ENCODE results near the gene SLC24A4.

SLC24A4 gene

DNA sequence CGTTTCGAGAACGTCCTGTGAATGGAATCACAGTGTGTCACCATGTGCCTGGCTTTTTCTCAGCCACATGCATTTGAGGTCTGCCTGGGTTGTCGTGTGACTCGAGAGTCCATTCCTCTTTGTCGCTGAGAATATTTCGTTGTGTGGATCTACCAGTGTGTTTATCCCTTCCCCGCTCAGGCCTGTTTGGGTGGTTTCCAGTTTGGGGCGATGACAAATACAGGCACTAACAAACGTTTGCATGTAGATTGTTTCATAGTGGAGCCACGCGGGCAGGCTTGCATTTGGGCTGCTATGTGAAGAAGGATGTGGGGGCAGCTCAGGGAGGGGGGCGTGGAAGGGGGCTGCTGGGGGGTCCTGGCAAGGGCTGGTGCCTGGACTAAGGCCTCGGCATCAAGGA is 204.8 kb downstream of the SLC24A4 start:
- Histone ChIP-seq H3K27ac (ENCODE audit: low read depth, low read length) (no peak overlapping the region), H2AFZ (ENCODE audit: low read depth, low read length, severe bottlenecking) (no peak overlapping the region), H3K36me3 (ENCODE audit: low read length) (no peaks in the 10 kb centered on the region), H3K9me3 (ENCODE audit: insufficient read depth, low read length) (no peaks in the 10 kb centered on the region), H3K27me3 (ENCODE audit: low read length) (no peaks in the 10 kb centered on the region), H3K79me2 (ENCODE audit: insufficient read depth, low read length) (no peaks in the 10 kb centered on the region), H4K20me1 (ENCODE audit: low read depth, low read length) (no peaks in the 10 kb centered on the region), H3K4me2 (ENCODE audit: low read depth, low read length, poor library complexity, severe bottlenecking) (no peak overlapping the region), H3K9me2 (replicated peaks; ENCODE audit: insufficient read depth, low read length) (no peaks in the 10 kb centered on the region), H3F3A (ENCODE audit: insufficient read depth) (no peaks in the 10 kb centered on the region), H3K4me3 (ENCODE audit: insufficient read depth, low read length, poor library complexity, severe bottlenecking) (no peak overlapping the region), H3K9ac (ENCODE audit: low read length) (no peak overlapping the region)
- TF ChIP-seq EZH2phosphoT487 (conservative IDR thresholded peaks at IDR 0.05; ENCODE audit: low read length) = no peak
- TF ChIP-seq, protein P1, sequence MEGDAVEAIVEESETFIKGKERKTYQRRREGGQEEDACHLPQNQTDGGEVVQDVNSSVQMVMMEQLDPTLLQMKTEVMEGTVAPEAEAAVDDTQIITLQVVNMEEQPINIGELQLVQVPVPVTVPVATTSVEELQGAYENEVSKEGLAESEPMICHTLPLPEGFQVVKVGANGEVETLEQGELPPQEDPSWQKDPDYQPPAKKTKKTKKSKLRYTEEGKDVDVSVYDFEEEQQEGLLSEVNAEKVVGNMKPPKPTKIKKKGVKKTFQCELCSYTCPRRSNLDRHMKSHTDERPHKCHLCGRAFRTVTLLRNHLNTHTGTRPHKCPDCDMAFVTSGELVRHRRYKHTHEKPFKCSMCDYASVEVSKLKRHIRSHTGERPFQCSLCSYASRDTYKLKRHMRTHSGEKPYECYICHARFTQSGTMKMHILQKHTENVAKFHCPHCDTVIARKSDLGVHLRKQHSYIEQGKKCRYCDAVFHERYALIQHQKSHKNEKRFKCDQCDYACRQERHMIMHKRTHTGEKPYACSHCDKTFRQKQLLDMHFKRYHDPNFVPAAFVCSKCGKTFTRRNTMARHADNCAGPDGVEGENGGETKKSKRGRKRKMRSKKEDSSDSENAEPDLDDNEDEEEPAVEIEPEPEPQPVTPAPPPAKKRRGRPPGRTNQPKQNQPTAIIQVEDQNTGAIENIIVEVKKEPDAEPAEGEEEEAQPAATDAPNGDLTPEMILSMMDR (IDR thresholded peaks at IDR 0.05; ENCODE audit: insufficient read depth, low read length, poor library complexity, severe bottlenecking) = no peak

DNA sequence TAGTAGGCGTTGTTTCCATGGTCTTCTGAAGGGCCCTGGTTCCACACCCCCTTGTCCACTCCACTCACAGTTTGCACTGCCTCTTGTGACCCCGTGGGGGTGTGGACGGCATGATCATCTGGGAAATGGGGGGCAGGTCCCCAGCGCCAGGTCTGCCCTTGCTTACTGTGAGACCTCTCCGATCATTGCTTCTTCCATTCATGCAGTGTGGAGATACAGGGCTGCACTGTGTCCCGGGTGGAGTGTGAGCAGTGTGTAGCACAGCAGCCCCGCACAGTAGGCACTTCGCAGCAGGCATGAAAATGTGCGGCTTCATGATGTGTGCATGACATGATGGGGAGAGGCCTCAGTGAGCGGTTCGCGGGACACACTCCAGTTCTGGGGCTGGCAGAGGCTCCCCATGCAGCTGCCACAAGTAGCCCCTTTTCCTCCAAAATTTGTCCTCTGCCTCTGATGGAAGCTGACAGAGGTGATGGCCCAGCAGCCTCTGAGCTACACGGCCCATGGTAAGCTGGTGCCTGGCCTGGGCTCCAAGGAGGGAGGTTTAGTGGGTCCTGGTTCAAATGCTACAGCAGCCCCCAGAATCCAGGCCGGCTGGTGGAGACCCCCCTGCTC is 205.6 kb downstream of the SLC24A4 start:
- H3K27ac ChIP-seq (ENCODE audit: low read depth, low read length) = no peak overlapping the region
- H3K4me3 ChIP-seq (ENCODE audit: insufficient read depth, low read length, poor library complexity, severe bottlenecking) = no peak overlapping the region
- no peaks in the 10 kb centered on the region for H4K20me1 ChIP-seq (ENCODE audit: low read depth, low read length)
- H3K9ac ChIP-seq (ENCODE audit: low read length) = no peak overlapping the region
- no peaks in the 10 kb centered on the region for H3K79me2 ChIP-seq (ENCODE audit: insufficient read depth, low read length)
- no peak overlapping the region for H3K4me2 ChIP-seq (ENCODE audit: low read depth, low read length, poor library complexity, severe bottlenecking)
- no peaks in the 10 kb centered on the region for H3K9me3 ChIP-seq (ENCODE audit: insufficient read depth, low read length)
- H3F3A ChIP-seq (ENCODE audit: insufficient read depth) = no peaks in the 10 kb centered on the region
- no peaks in the 10 kb centered on the region for H3K27me3 ChIP-seq (ENCODE audit: low read length)
- no peaks in the 10 kb centered on the region for H3K36me3 ChIP-seq (ENCODE audit: low read length)
- H2AFZ ChIP-seq (ENCODE audit: low read depth, low read length, severe bottlenecking) = no peak overlapping the region
- no peak for TF ChIP-seq EZH2phosphoT487 (conservative IDR thresholded peaks at IDR 0.05; ENCODE audit: low read length)
- TF ChIP-seq, protein P1 (IDR thresholded peaks at IDR 0.05; ENCODE audit: insufficient read depth, low read length, poor library complexity, severe bottlenecking) = no peak
- no peaks in the 10 kb centered on the region for H3K9me2 ChIP-seq (replicated peaks; ENCODE audit: insufficient read depth, low read length)

DNA sequence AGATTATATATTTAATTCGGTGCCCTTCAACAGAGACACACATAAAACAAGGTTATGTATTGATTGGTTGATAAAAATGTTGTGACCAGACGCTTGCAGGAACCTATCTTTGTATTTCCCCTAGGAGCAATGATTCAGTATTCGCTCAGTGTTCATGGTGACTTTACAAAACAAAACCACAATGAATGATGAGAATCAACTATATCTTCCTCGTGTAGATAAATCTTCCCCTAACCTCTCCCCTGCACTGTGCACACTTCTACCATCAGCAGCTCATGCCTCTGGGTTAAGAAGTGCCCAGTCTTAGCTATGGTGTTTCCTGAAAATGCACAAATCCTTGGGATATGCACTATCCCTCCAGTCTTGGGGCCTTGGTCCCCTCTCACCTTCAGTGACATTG is 206.9 kb downstream of the SLC24A4 start:
- H3K9me2 ChIP-seq (replicated peaks; ENCODE audit: insufficient read depth, low read length) = no peaks in the 10 kb centered on the region
- no peaks in the 10 kb centered on the region for H3K79me2 ChIP-seq (ENCODE audit: insufficient read depth, low read length)
- no peaks in the 10 kb centered on the region for H3K36me3 ChIP-seq (ENCODE audit: low read length)
- H4K20me1 ChIP-seq (ENCODE audit: low read depth, low read length) = no peaks in the 10 kb centered on the region
- H3K9ac ChIP-seq (ENCODE audit: low read length) = no peak overlapping the region
- H3K4me2 ChIP-seq (ENCODE audit: low read depth, low read length, poor library complexity, severe bottlenecking) = no peak overlapping the region
- H3K9me3 ChIP-seq (ENCODE audit: insufficient read depth, low read length) = no peaks in the 10 kb centered on the region
- H2AFZ ChIP-seq (ENCODE audit: low read depth, low read length, severe bottlenecking) = no peak overlapping the region
- no peak for TF ChIP-seq EZH2phosphoT487 (conservative IDR thresholded peaks at IDR 0.05; ENCODE audit: low read length)
- TF ChIP-seq, protein P1 (IDR thresholded peaks at IDR 0.05; ENCODE audit: insufficient read depth, low read length, poor library complexity, severe bottlenecking) = no peak
- no peak overlapping the region for H3K4me3 ChIP-seq (ENCODE audit: insufficient read depth, low read length, poor library complexity, severe bottlenecking)
- no peaks in the 10 kb centered on the region for H3K27me3 ChIP-seq (ENCODE audit: low read length)
- no peaks in the 10 kb centered on the region for H3F3A ChIP-seq (ENCODE audit: insufficient read depth)
- no peak overlapping the region for H3K27ac ChIP-seq (ENCODE audit: low read depth, low read length)
